HepG2 (cell line): Measurements from ENCODE around the gene RELB.

Experiments
- EZH2 ChIP-seq: conservative IDR thresholded peaks from 2 replicates; pipeline ENCODE4 v1.6.1; 2012; ENCODE audit warnings: mild to moderate bottlenecking, low read depth, low read length, moderate library complexity
- SAFB2 ChIP-seq: sonication (generic); formaldehyde crosslinking; IDR thresholded peaks from 2 replicates; pipeline ENCODE4 v1.5.1; 2020; ENCODE audit warnings: missing genetic modification reagents, low read depth, mild to moderate bottlenecking, borderline replicate concordance
- SETDB1 ChIP-seq: sonication (generic); formaldehyde crosslinking; IDR thresholded peaks from 2 replicates; pipeline ENCODE4 v1.5.1; 2020; ENCODE audit warnings: missing genetic modification reagents, mild to moderate bottlenecking, borderline replicate concordance
- SMC3 ChIP-seq: IDR thresholded peaks from 2 replicates; pipeline ENCODE4 v1.6.1; 2011; ENCODE audit warnings: low read length, improper control_type of control experiment
- TF ChIP-seq, protein P1 (sequence below): sonication (generic); formaldehyde crosslinking; IDR thresholded peaks from 2 replicates; pipeline ENCODE4 v1.5.0; 2020; ENCODE audit warnings: missing genetic modification reagents
- TF ChIP-seq, protein P2 (sequence below): sonication (generic); formaldehyde crosslinking; IDR thresholded peaks from 2 replicates; pipeline ENCODE4 v1.8.0; 2022; ENCODE audit warnings: missing genetic modification reagents, mild to moderate bottlenecking, borderline replicate concordance
- TF ChIP-seq, protein P3 (sequence below): sonication (generic); formaldehyde crosslinking; IDR thresholded peaks from 2 replicates; pipeline ENCODE4 v1.5.0; 2020; ENCODE audit warnings: mild to moderate bottlenecking, missing genetic modification reagents, moderate library complexity

DNA sequence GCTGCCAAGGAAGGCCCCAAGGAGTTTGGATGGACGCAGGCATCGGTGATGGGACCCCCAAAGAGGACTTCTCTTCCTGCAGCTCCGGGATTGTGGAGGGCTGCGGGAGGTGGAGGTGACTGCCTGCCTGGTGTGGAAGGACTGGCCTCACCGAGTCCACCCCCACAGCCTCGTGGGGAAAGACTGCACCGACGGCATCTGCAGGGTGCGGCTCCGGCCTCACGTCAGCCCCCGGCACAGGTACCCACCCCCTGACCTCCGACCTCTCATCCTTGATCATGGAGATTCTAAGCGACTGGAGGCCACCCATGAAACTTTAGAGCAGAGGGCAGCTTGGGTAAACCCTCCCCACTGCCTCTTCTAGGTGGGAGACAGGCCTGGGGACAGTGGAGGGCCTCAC is 20.7 kb downstream of the RELB start:
- no peak for TF ChIP-seq SAFB2 (CRISPR knock-in tag)
- TF ChIP-seq, protein P1, sequence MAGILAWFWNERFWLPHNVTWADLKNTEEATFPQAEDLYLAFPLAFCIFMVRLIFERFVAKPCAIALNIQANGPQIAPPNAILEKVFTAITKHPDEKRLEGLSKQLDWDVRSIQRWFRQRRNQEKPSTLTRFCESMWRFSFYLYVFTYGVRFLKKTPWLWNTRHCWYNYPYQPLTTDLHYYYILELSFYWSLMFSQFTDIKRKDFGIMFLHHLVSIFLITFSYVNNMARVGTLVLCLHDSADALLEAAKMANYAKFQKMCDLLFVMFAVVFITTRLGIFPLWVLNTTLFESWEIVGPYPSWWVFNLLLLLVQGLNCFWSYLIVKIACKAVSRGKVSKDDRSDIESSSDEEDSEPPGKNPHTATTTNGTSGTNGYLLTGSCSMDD (CRISPR knock-in tag), result no peak
- TF ChIP-seq SETDB1 (CRISPR knock-in tag), result no peak
- no peak for TF ChIP-seq EZH2
- no peak for TF ChIP-seq SMC3
- TF ChIP-seq, protein P2, sequence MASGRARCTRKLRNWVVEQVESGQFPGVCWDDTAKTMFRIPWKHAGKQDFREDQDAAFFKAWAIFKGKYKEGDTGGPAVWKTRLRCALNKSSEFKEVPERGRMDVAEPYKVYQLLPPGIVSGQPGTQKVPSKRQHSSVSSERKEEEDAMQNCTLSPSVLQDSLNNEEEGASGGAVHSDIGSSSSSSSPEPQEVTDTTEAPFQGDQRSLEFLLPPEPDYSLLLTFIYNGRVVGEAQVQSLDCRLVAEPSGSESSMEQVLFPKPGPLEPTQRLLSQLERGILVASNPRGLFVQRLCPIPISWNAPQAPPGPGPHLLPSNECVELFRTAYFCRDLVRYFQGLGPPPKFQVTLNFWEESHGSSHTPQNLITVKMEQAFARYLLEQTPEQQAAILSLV (CRISPR knock-in tag), result no peak
- TF ChIP-seq, protein P3, sequence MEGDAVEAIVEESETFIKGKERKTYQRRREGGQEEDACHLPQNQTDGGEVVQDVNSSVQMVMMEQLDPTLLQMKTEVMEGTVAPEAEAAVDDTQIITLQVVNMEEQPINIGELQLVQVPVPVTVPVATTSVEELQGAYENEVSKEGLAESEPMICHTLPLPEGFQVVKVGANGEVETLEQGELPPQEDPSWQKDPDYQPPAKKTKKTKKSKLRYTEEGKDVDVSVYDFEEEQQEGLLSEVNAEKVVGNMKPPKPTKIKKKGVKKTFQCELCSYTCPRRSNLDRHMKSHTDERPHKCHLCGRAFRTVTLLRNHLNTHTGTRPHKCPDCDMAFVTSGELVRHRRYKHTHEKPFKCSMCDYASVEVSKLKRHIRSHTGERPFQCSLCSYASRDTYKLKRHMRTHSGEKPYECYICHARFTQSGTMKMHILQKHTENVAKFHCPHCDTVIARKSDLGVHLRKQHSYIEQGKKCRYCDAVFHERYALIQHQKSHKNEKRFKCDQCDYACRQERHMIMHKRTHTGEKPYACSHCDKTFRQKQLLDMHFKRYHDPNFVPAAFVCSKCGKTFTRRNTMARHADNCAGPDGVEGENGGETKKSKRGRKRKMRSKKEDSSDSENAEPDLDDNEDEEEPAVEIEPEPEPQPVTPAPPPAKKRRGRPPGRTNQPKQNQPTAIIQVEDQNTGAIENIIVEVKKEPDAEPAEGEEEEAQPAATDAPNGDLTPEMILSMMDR, result no peak
